Measurements from ENCODE around the gene CCDC190. TPM values are rescaled to one million over a fixed set of nuclear protein-coding genes. Genes with fewer than 3 reads are reported as not detected.

CCDC190 gene
- not detected in 5 replicates for total RNA-seq (2022; extraction: Qiagen RNA extraction)

GRCh38 chr1:162861101-162861500, at the start of gene CCDC190:
Gene CCDC190 (minus strand): TSS chr1:162861175. CDS start chr1:162859646, 1,529 bp downstream.

Other genes starting within 250 kb of the CCDC190 start
- 0.25 to 0.42 TPM (median 0.37 TPM) in 5 replicates for gene DDR2, start 228.7 kb downstream of the CCDC190 start, total RNA-seq (2022; extraction: Qiagen RNA extraction)
- gene HSD17B7, start 70.5 kb downstream of the CCDC190 start, total RNA-seq (2022; extraction: Qiagen RNA extraction) = 8.0 to 10.9 TPM (median 9.5 TPM) in 5 replicates
- gene RGS4, start 208.2 kb upstream of the CCDC190 start, total RNA-seq (2022; extraction: Qiagen RNA extraction) = 0.13 to 0.23 TPM in 2 of 5 replicates, not detected in the others